ENCODE results near the gene TIMM17B. TPM values are rescaled to one million over a fixed set of nuclear protein-coding genes. Genes with fewer than 3 reads are reported as not detected.

The TIMM17B gene
- polyA plus RNA-seq (ENCODE audit: insufficient read length in 4 of 4), result 10 to 100 TPM; 38.7 to 58.2 (median 40.4) TPM

GRCh38 chrX:48897625-48898306 is at the start of gene TIMM17B, which contains the start of gene PQBP1:
TIMM17B (minus strand) TSS chrX:48897768; CDS start chrX:48897749, 19 bp downstream.
PQBP1 (plus strand) TSS chrX:48897930; CDS start chrX:48898510, 580 bp downstream.
- DNase-seq (ENCODE audit: low read depth in 4 of 4, low spot score in 3 of 4), result peak; percentile 83 to 88 (median 85)

GRCh38 chrX:48945517-48946348 is 48.2 kb upstream of the TIMM17B start:
- DNase-seq (ENCODE audit: low read depth in 4 of 4, low spot score in 3 of 4), result peak in 1 of 4 donors; percentile 5

- no peak for DNase-seq (ENCODE audit: low read depth in 4 of 4, low spot score in 3 of 4)
Measured at GRCh38 chrX:48942895-48943294, 45.3 kb upstream of the TIMM17B start.

- DNase-seq (ENCODE audit: low read depth in 4 of 4, low spot score in 3 of 4), result no peak
Measured at GRCh38 chrX:48940404-48940955, 42.9 kb upstream of the TIMM17B start.

- DNase-seq (ENCODE audit: low read depth in 4 of 4, low spot score in 3 of 4), result no peak
Measured at GRCh38 chrX:48939524-48940228, 42.1 kb upstream of the TIMM17B start.

- DNase-seq (ENCODE audit: low read depth in 4 of 4, low spot score in 3 of 4), result no peak
Measured at GRCh38 chrX:48938721-48939425, 41.3 kb upstream of the TIMM17B start.

GRCh38 chrX:48937054-48937907 is 39.7 kb upstream of the TIMM17B start:
- no peak for DNase-seq (ENCODE audit: low read depth in 4 of 4, low spot score in 3 of 4)

GRCh38 chrX:48936429-48937053 is 39.0 kb upstream of the TIMM17B start:
- no peak for DNase-seq (ENCODE audit: low read depth in 4 of 4, low spot score in 3 of 4)

GRCh38 chrX:48935301-48935670 is 37.7 kb upstream of the TIMM17B start:
- no peak for DNase-seq (ENCODE audit: low read depth in 4 of 4, low spot score in 3 of 4)

- no peak for DNase-seq (ENCODE audit: low read depth in 4 of 4, low spot score in 3 of 4)
Measured at GRCh38 chrX:48934581-48935300, 37.2 kb upstream of the TIMM17B start.

- DNase-seq (ENCODE audit: low read depth in 4 of 4, low spot score in 3 of 4), result no peak
Measured at GRCh38 chrX:48933757-48934156, 36.2 kb upstream of the TIMM17B start.

- DNase-seq (ENCODE audit: low read depth in 4 of 4, low spot score in 3 of 4), result no peak
Measured at GRCh38 chrX:48927736-48928382, 30.3 kb upstream of the TIMM17B start.

- DNase-seq (ENCODE audit: low read depth in 4 of 4, low spot score in 3 of 4), result no peak
Measured at GRCh38 chrX:48927123-48927522, 29.6 kb upstream of the TIMM17B start.

GRCh38 chrX:48924270-48924669 is 26.7 kb upstream of the TIMM17B start:
- no peak for DNase-seq (ENCODE audit: low read depth in 4 of 4, low spot score in 3 of 4)

- no peak for DNase-seq (ENCODE audit: low read depth in 4 of 4, low spot score in 3 of 4)
Measured at GRCh38 chrX:48923771-48924170, 26.2 kb upstream of the TIMM17B start.

- no peak for DNase-seq (ENCODE audit: low read depth in 4 of 4, low spot score in 3 of 4)
Measured at GRCh38 chrX:48920718-48921104, 23.1 kb upstream of the TIMM17B start.

GRCh38 chrX:48919947-48920717 is 22.6 kb upstream of the TIMM17B start:
- DNase-seq (ENCODE audit: low read depth in 4 of 4, low spot score in 3 of 4), result no peak
